IMR-90 (cell line): ENCODE measurements around the gene NEUROD1. TPM values are rescaled to one million over a fixed set of nuclear protein-coding genes. Genes with fewer than 3 reads are reported as not detected.

Source experiments
- ATAC-seq: fragments of 200-7000 bp; cut with Tn5 transposase; 2 replicates; pipeline ENCODE4 v1.9.1; 2020; ENCODE audit warnings: low read depth, mild to moderate bottlenecking, moderate library complexity
- BruUV-seq: library from RNA; stranded (reverse); fragments of 400-500 nt; replicated peaks from 2 replicates; lab custom pipeline; 2021; lab: Mats Ljungman, UMichigan
- CTCF ChIA-PET: fragments of 300-600 bp; formaldehyde crosslinking; extraction: SDS; loops from one replicate; lab custom pipeline; 2021; ENCODE audit warnings: antibody characterized with exemption; lab: Yijun Ruan, JAX
- POLR2A ChIA-PET: fragments of 300-600 bp; sonication (Branson Sonifier 250); formaldehyde crosslinking; loops from one replicate; lab custom pipeline; 2022; ENCODE audit warnings: antibody characterized with exemption; ENCODE audit not compliant: unreplicated experiment; lab: Charles Lee
- DNase-seq: peaks from one replicate; pipeline ENCODE4 v3.0.0; 2013
- H2AFZ ChIP-seq: replicated peaks from 2 replicates; pipeline ENCODE3; 2013; ENCODE audit warnings: low read length, mild to moderate bottlenecking; ENCODE audit not compliant: poor library complexity
- H2AK5ac ChIP-seq: 2 replicates; pipeline ENCODE4 v1.6.1; 2013; ENCODE audit warnings: low read depth, low read length, inconsistent platforms
- H2AK9ac ChIP-seq: replicated peaks from 2 replicates; pipeline ENCODE3; 2013; ENCODE audit warnings: mild to moderate bottlenecking, low read depth, low read length, moderate library complexity; ENCODE audit not compliant: poor library complexity
- H2BK120ac ChIP-seq: 2 replicates; pipeline ENCODE4 v1.6.1; 2013; ENCODE audit warnings: low read depth, low read length, inconsistent platforms
- H2BK15ac ChIP-seq: 3 replicates; pipeline ENCODE4 v1.6.1; 2013; ENCODE audit warnings: low read depth, low read length, inconsistent platforms
- H2BK20ac ChIP-seq: 2 replicates; pipeline ENCODE4 v1.6.1; 2013; ENCODE audit warnings: low read depth, mild to moderate bottlenecking, inconsistent platforms, low read length, moderate library complexity
- H2BK5ac ChIP-seq: 2 replicates; pipeline ENCODE4 v1.6.1; 2013; ENCODE audit warnings: mild to moderate bottlenecking, low read depth, low read length, inconsistent platforms; ENCODE audit not compliant: poor library complexity, severe bottlenecking
- H3K14ac ChIP-seq: replicated peaks from 2 replicates; pipeline ENCODE4 v1.6.1; 2013; ENCODE audit warnings: low read depth, low read length, inconsistent platforms
- H3K18ac ChIP-seq: 2 replicates; pipeline ENCODE4 v1.6.1; 2013; ENCODE audit warnings: low read depth, low read length, control low read depth
- H3K23ac ChIP-seq: 2 replicates; pipeline ENCODE4 v1.6.1; 2013; ENCODE audit warnings: low read depth, low read length, inconsistent platforms
- H3K27ac ChIP-seq: 2 replicates; pipeline ENCODE4 v1.5.1; 2013; ENCODE audit warnings: mild to moderate bottlenecking, control low read depth, low read length; ENCODE audit not compliant: insufficient read depth
- H3K27me3 ChIP-seq: 2 replicates; pipeline ENCODE4 v1.6.1; 2013; ENCODE audit warnings: low read length; ENCODE audit not compliant: control insufficient read depth, insufficient read depth
- H3K36me3 ChIP-seq: 2 replicates; pipeline ENCODE4 v1.6.1; 2013; ENCODE audit warnings: low read length, mixed read lengths; ENCODE audit not compliant: control insufficient read depth, insufficient read depth
- H3K4ac ChIP-seq: 2 replicates; pipeline ENCODE4 v1.6.1; 2013; ENCODE audit warnings: low read depth, low read length, inconsistent platforms
- H3K4me1 ChIP-seq: 2 replicates; pipeline ENCODE4 v1.6.1; 2013; ENCODE audit warnings: low read length, mixed read lengths; ENCODE audit not compliant: control insufficient read depth, insufficient read depth
- H3K4me2 ChIP-seq: 2 replicates; pipeline ENCODE4 v1.6.1; 2013; ENCODE audit warnings: low read depth, mild to moderate bottlenecking, control low read depth, low read length, moderate library complexity
- H3K4me3 ChIP-seq: 2 replicates; pipeline ENCODE4 v1.5.1; 2013; ENCODE audit warnings: low read depth, mild to moderate bottlenecking, control low read depth, low read length, moderate library complexity; ENCODE audit not compliant: insufficient read depth
- H3K56ac ChIP-seq: 2 replicates; pipeline ENCODE4 v1.6.1; 2013; ENCODE audit warnings: low read length, inconsistent platforms; ENCODE audit not compliant: insufficient read depth; ENCODE audit errors: extremely low read depth
- H3K79me1 ChIP-seq, 2 experiments: 2 replicates each; pipeline ENCODE4 v1.6.1; 2013; ENCODE audit warnings: low read length in 2 of 2, inconsistent platforms in 1 of 2, low read depth in 1 of 2
- H3K9ac ChIP-seq: 2 replicates; pipeline ENCODE4 v1.6.1; 2013; ENCODE audit warnings: low read depth, low read length, control low read depth
- H3K9me1 ChIP-seq: 2 replicates; pipeline ENCODE4 v1.6.1; 2013; ENCODE audit warnings: low read length, inconsistent platforms; ENCODE audit not compliant: insufficient read depth
- H3K9me3 ChIP-seq: 2 replicates; pipeline ENCODE4 v1.6.1; 2013; ENCODE audit warnings: low read length; ENCODE audit not compliant: control insufficient read depth, insufficient read depth
- H4K20me1 ChIP-seq: 2 replicates; pipeline ENCODE4 v1.6.1; 2013; ENCODE audit warnings: low read length, inconsistent platforms; ENCODE audit not compliant: insufficient read depth
- H4K5ac ChIP-seq: 2 replicates; pipeline ENCODE4 v1.6.1; 2013; ENCODE audit warnings: mild to moderate bottlenecking, low read depth, low read length, control low read depth
- H4K8ac ChIP-seq, 2 experiments: 2 replicates each; pipeline ENCODE4 v1.6.1; 2013; ENCODE audit warnings: low read depth in 2 of 2, low read length in 2 of 2, control low read depth in 1 of 2, inconsistent platforms in 1 of 2
- H4K91ac ChIP-seq: 2 replicates; pipeline ENCODE4 v1.6.1; 2013; ENCODE audit warnings: low read depth, low read length, inconsistent platforms; ENCODE audit not compliant: insufficient read depth
- BHLHE40 ChIP-seq: fragments of 150-350 bp; IDR thresholded peaks from 2 replicates; pipeline ENCODE4 v1.6.1; 2016; ENCODE audit warnings: mild to moderate bottlenecking, low read depth, low read length
- CEBPB ChIP-seq: IDR thresholded peaks from 2 replicates; pipeline ENCODE4 v1.6.1; 2012; ENCODE audit warnings: low read depth, low read length, improper control_type of control experiment
- MXI1 ChIP-seq: IDR thresholded peaks from 2 replicates; pipeline ENCODE4 v1.6.1; 2012; ENCODE audit warnings: low read depth, mild to moderate bottlenecking, low read length, moderate library complexity, borderline replicate concordance
- WGBS, 2 experiments: methylation state at CpG; one replicate each; pipeline versions ENCODE4 v1.1.5 to v1.1.7; 2013; ENCODE audit warnings: missing lambda C conversion rate in 2 of 2; ENCODE audit not compliant: insufficient read length in 1 of 2; ENCODE audit errors: extremely low coverage in 2 of 2; 5-methylcytosine and 5-hydroxymethylcytosine counted together
- dilution Hi-C: fragments of 300-500 bp; cut with HindIII; formaldehyde crosslinking; loops from one replicate; pipeline ENCODE4 v1.14.3; 2018; ENCODE audit warnings: low sequenced_read_pairs; ENCODE audit not compliant: unreplicated experiment
- in situ Hi-C: fragments of 300-500 bp; cut with MboI; formaldehyde crosslinking; loops from 3 replicates; pipeline ENCODE4 v1.14.3; 2019; ENCODE audit warnings: low sequenced_read_pairs, inconsistent platforms, mixed read lengths
- intact Hi-C: fragments of 100-400 bp; cut with micrococcal nuclease; formaldehyde crosslinking; loops from 2 replicates; pipeline ENCODE4 v1.10.0; 2022
- polyA plus RNA-seq, 3 experiments: library from polyadenylated mRNA; depleted of rRNA; stranded (reverse); fragments of >200 nt; gene quantifications; 2 replicates each; pipeline ENCODE4 v1.2.3, GENCODE V29; 2012; ENCODE audit warnings: low replicate concordance in 1 of 3
- total RNA-seq: library from RNA; depleted of rRNA; stranded (reverse); fragments of >200 nt; gene quantifications from 2 replicates; pipeline ENCODE4 v1.2.3, GENCODE V29; 2012
- TF ChIP-seq, protein P1 (sequence below): fragments of 150-350 bp; IDR thresholded peaks from 2 replicates; pipeline ENCODE4 v1.6.1; 2017; ENCODE audit warnings: mild to moderate bottlenecking, antibody characterized with exemption, low read length, low read depth

NEUROD1 gene
- total and polyA plus RNA-seq, 2 of the 4 experiments (the other 2 are of a cell fraction): not detected

DNA sequence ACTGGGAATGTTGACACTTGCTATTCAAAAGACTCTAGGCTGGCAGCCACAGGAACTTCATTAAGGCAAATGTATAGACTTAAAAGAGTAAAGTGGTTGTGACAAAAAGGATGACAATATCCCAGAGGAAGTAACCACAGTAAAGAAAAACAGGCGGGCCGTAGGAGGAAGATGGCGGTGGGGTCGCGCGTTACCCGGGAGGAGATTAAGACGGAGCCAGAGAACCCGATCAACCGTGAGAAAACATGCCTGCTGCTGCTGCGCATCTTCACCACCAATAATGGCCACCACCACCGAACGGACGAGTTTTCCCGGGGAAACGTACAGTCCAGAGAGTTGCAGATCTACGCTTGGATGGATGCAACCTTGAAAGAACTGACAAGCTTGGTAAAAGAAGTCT lies 14.0 kb upstream of the NEUROD1 start:
- no peak overlapping the region for H4K8ac ChIP-seq
- in situ Hi-C loops: no loop called here
- H2BK5ac ChIP-seq: no peak overlapping the region
- no peaks in the 10 kb centered on the region for H3K36me3 ChIP-seq
- peaks cover 2% of the 10 kb centered on the region for H3K27me3 ChIP-seq
- no peaks in the 10 kb centered on the region for H3K9me3 ChIP-seq
- no peak overlapping the region for H2BK15ac ChIP-seq
- WGBS, 2 experiments: 83% methylated on average over 7 of the region's 17 CpGs; no CpG with 5 or more reads in 1 of the 2 experiments
- no TSS peak for BruUV-seq
- no peak overlapping the region for H3K4ac ChIP-seq
- H3K79me1 ChIP-seq: no peaks in the 10 kb centered on the region
- H3K18ac ChIP-seq: no peak overlapping the region
- no peaks in the 10 kb centered on the region for H4K20me1 ChIP-seq
- H4K5ac ChIP-seq: no peak overlapping the region
- TF ChIP-seq BHLHE40 (no peak), CEBPB (no peak), MXI1 (no peak)
- TF ChIP-seq, protein P1, sequence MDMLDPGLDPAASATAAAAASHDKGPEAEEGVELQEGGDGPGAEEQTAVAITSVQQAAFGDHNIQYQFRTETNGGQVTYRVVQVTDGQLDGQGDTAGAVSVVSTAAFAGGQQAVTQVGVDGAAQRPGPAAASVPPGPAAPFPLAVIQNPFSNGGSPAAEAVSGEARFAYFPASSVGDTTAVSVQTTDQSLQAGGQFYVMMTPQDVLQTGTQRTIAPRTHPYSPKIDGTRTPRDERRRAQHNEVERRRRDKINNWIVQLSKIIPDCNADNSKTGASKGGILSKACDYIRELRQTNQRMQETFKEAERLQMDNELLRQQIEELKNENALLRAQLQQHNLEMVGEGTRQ: no peak
- POLR2A ChIA-PET: no interaction called here
- DNase-seq (no peak), ATAC-seq (no peak)
- H3K9me1 ChIP-seq: no peaks in the 10 kb centered on the region
- H2BK120ac ChIP-seq: no peak overlapping the region
- H3K4me1 ChIP-seq: no peaks in the 10 kb centered on the region
- no peak overlapping the region for H2BK20ac ChIP-seq
- H3K27ac ChIP-seq: no peak overlapping the region
- intact Hi-C loops: no loop called here
- H2AK9ac ChIP-seq: no peak overlapping the region
- H3K56ac ChIP-seq: no peak overlapping the region
- H3K14ac ChIP-seq: no peak overlapping the region
- H3K23ac ChIP-seq: no peak overlapping the region
- no peak overlapping the region for H4K91ac ChIP-seq
- H3K4me3 ChIP-seq: no peak overlapping the region
- no peak overlapping the region for H3K4me2 ChIP-seq
- CTCF ChIA-PET: no interaction called here
- no peak overlapping the region for H2AFZ ChIP-seq
- no peak overlapping the region for H3K9ac ChIP-seq
- no peak overlapping the region for H2AK5ac ChIP-seq
- dilution Hi-C loops: no loop called here
